Astrocyte (in vitro differentiated cells and primary cell): ENCODE results near the gene VARS2.

Experiments used
- CTCF ChIP-seq: IDR thresholded peaks from 2 replicates; pipeline ENCODE4 v1.5.1; 2011; ENCODE audit warnings: low read depth, mild to moderate bottlenecking, inconsistent platforms, low read length, moderate library complexity; ENCODE audit not compliant: insufficient read depth
- EZH2 ChIP-seq: IDR thresholded peaks from 2 replicates; pipeline ENCODE4 v1.6.1; 2012; ENCODE audit warnings: mild to moderate bottlenecking, low read length, inconsistent platforms; ENCODE audit not compliant: insufficient read depth

DNA sequence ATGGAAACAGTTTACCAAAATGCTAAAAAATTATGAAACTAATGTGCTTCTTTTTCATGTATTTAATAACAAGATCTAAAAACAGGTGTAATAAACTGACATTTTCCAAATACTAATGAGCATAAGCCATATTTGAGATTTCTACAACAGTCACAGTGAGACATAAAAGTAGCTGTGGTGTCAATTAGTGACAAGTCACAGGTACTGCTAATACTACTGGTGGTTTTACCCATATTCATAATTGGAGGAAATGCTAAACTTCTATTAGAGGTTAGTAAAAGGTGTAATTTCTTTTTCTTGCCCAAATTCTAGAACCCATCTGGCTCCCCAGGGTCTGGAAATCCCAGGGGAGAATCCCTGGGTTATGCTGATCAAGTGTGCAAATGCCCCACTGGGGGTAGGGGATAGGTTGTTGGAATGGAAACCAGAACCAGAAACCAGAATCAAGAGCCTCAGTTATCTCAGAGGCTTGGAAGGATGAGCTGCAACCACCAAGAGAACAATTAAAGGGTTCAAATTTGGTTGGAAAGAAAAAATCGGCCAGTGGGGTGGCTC is 13.1 kb upstream of the VARS2 start:
- TF ChIP-seq EZH2 (no peak), CTCF (no peak)
